Activated naive CD4-positive, alpha-beta T cell treated with anti-CD3 and anti-CD28 coated beads, Interleukin-2, amount 50 U/mL, for 16 hours (primary cell): ENCODE results near the gene KCNJ18.
"Not testable (repeated sequence)": the region's sequence is repeated elsewhere in the genome, so short reads cannot be mapped to it uniquely, and the experiment has no call there.

Experiments
- DNase-seq: peaks from one replicate; pipeline ENCODE4 v3.0.0-alpha.2; 2020

KCNJ18 gene

GRCh38 chr17:21705021-21705601, 12.8 kb downstream of the KCNJ18 start:
- DNase-seq, result no peak

- DNase-seq, result not testable (repeated sequence)
Observed at GRCh38 chr17:21705746-21706145, 13.4 kb downstream of the KCNJ18 start.

- not testable (repeated sequence) for DNase-seq
Observed at GRCh38 chr17:21706546-21706945, 14.2 kb downstream of the KCNJ18 start.

GRCh38 chr17:21707131-21707530, 14.8 kb downstream of the KCNJ18 start:
- DNase-seq, result not testable (repeated sequence)

- not testable (repeated sequence) for DNase-seq
Observed at GRCh38 chr17:21707711-21708611, 15.6 kb downstream of the KCNJ18 start.

- not testable (repeated sequence) for DNase-seq
Observed at GRCh38 chr17:21708612-21709535, 16.6 kb downstream of the KCNJ18 start.

GRCh38 chr17:21709994-21710393, 17.7 kb downstream of the KCNJ18 start:
- not testable (repeated sequence) for DNase-seq

- not testable (repeated sequence) for DNase-seq
Observed at GRCh38 chr17:21710486-21710885, 18.2 kb downstream of the KCNJ18 start.

- DNase-seq, result no peak
Observed at GRCh38 chr17:21711182-21711581, 18.9 kb downstream of the KCNJ18 start.

GRCh38 chr17:21713020-21713419, 20.7 kb downstream of the KCNJ18 start:
- DNase-seq, result not testable (repeated sequence)

- DNase-seq, result not testable (repeated sequence)
Observed at GRCh38 chr17:21713631-21714030, 21.3 kb downstream of the KCNJ18 start.

GRCh38 chr17:21714676-21715075, 22.4 kb downstream of the KCNJ18 start:
- DNase-seq, result not testable (repeated sequence)

- DNase-seq, result not testable (repeated sequence)
Observed at GRCh38 chr17:21715877-21716276, 23.6 kb downstream of the KCNJ18 start.

- DNase-seq, result not testable (repeated sequence)
Observed at GRCh38 chr17:21718971-21719370, 26.6 kb downstream of the KCNJ18 start.

GRCh38 chr17:21719511-21720226, 27.3 kb downstream of the KCNJ18 start:
- DNase-seq, result not testable (repeated sequence)

- DNase-seq, result not testable (repeated sequence)
Observed at GRCh38 chr17:21720566-21720965, 28.2 kb downstream of the KCNJ18 start.

- DNase-seq, result not testable (repeated sequence)
Observed at GRCh38 chr17:21722268-21722667, 29.9 kb downstream of the KCNJ18 start.

- not testable (repeated sequence) for DNase-seq
Observed at GRCh38 chr17:21724216-21725006, 32.1 kb downstream of the KCNJ18 start.

- DNase-seq, result not testable (repeated sequence)
Observed at GRCh38 chr17:21731076-21731475, 38.8 kb downstream of the KCNJ18 start.

GRCh38 chr17:21733931-21734330, 41.6 kb downstream of the KCNJ18 start:
- not testable (repeated sequence) for DNase-seq

- DNase-seq, result not testable (repeated sequence)
Observed at GRCh38 chr17:21735814-21736213, 43.5 kb downstream of the KCNJ18 start.
